Measurements from ENCODE around the gene FPR1.

DNA sequence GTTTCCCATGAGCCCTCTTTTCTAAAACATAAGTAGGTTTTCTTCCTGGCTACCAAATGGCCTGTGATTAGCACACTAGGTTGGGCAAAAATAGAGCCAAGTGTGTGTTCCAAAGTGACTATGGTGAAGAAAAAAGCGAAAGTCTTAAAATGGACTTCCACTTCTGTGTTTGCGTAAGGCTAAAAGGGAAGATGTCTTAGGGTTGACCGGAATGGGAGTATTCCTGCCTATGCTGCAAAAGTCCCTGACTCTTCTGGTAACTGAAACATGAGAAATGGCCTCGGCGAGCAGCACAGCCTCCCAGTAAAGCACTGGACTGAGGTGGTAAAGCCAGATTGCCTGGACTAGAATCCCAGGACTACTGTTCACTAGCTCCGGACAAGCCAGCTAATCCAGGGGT is 2.4 kb upstream of the FPR1 start:
- TF ChIP-seq CTCF (IDR thresholded peaks at IDR 0.05) (no peak), POLR2A (IDR thresholded peaks at IDR 0.05) (peak in 1 of 4 donors; percentile 26), POLR2AphosphoS5 (IDR thresholded peaks at IDR 0.05) (peak in 1 of 2 donors; percentile 85)
